Hair follicle dermal papilla cell (primary cell): ENCODE measurements around the gene MT2A. TPM values are rescaled to one million over a fixed set of nuclear protein-coding genes. Genes with fewer than 3 reads are reported as not detected.

Source experiments
- total RNA-seq: library from RNA; depleted of rRNA; stranded (reverse); fragments of >200 nt; gene quantifications from 2 replicates; pipeline ENCODE4 v1.2.3, GENCODE V29; 2012

Gene MT2A
- 5.6 and 7.5 TPM in 2 replicates for total RNA-seq

DNA sequence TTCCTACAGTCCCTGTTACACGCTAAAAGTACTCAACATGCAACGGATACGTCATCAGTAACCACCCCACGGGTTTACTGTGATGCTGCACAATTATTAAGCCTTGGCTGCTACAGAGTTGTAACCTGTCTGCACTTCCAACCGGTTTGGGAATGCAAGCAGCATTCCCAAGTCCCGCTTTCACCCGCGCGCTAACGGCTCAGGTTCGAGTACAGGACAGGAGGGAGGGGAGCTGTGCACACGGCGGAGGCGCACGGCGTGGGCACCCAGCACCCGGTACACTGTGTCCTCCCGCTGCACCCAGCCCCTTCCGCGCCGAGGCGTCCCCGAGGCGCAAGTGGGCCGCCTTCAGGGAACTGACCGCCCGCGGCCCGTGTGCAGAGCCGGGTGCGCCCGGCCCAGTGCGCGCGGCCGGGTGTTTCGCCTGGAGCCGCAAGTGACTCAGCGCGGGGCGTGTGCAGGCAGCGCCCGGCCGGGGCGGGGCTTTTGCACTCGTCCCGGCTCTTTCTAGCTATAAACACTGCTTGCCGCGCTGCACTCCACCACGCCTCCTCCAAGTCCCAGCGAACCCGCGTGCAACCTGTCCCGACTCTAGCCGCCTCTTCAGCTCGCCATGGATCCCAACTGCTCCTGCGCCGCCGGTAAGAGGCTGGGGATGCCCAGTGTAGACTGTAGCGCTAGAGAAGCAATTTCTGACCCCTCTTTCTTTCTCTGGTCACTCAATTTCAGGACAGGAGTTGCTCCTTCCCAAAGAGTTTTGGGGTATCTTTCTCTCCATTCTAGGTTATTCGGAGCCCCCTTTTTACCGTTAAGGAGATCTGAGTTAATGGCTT lies at the start of gene MT2A:
MT2A (plus strand) TSS at position 542 of the 833 bp plus-strand sequence; CDS start at position 614, 72 bp downstream.

DNA sequence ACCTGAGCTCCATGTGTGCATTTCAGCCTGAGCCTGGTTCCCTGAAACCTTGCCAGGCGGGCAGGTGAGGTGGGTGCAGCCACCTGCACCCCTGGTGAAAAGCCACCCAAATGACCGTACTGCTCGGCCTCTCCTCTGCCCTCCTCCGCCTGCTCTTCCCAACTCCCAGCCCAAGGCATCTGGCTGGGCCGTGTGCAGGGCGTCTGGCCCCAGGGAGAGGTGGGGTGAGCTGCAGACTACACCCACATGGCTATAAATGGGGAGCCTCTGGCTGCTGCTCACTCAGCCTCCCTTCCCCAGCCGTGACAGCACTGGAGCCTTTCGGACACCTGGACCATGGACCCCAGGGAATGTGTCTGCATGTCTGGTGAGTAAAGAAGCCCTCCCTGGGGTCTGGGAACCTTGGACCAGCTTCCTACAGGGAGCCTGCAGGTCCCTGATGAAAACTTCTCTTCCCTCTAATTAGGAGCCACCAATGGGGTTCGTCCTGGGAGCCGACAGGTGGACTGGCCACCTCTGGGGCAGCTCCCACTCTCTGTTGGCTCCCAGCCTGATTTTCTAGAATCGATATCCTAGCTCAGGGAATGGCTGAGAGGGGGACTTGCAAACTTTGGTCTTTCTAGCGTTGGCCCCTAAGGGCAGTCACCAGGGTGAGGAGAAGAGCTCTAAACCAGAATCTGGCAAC lies 43.4 kb upstream of the MT2A start, which contains the start of gene MT4:
MT4 (plus strand) TSS at position 281 of the 685 bp plus-strand sequence; CDS start at position 337, 56 bp downstream.

DNA sequence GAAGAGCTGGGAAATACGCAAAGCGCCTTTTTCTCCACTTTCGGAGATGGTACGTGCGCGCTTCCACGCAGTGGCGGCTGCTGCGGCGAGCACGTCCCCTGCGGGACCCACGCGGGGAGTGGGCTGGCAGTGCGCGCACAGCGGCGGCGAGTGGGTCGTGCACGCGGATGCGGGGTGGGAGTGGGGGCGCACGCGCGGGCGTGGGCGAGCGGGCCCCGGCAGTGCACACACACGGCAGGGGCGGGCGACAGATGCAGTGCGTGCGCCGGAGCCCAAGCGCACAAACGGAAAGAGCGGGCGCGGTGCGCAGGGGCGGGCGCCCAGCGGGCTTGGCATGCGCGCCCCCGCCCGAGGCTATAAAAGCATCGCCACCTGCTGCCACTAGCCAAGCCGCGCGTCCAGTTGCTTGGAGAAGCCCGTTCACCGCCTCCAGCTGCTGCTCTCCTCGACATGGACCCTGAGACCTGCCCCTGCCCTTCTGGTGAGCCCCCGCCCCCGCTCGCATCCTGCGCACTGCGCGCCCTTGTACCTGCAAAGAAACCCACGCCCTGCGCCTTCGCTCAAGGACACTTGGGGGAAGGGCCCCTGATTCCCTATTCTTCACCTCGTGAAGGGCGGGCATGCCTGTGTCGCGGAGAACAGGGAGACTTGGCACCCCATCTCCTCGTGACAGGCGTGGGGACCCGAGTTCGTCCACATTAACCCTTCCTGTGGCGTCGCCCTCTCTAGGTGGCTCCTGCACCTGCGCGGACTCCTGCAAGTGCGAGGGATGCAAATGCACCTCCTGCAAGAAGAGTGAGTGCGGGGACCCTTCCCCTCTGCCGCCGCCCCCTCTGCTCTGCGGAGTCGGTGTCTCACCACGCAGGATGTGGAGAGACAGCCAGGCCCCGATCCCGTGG lies 19.0 kb upstream of the MT2A start, which contains the start of gene MT3:
MT3 (plus strand) TSS at position 388 of the 899 bp plus-strand sequence; CDS start at position 451, 63 bp downstream.

DNA sequence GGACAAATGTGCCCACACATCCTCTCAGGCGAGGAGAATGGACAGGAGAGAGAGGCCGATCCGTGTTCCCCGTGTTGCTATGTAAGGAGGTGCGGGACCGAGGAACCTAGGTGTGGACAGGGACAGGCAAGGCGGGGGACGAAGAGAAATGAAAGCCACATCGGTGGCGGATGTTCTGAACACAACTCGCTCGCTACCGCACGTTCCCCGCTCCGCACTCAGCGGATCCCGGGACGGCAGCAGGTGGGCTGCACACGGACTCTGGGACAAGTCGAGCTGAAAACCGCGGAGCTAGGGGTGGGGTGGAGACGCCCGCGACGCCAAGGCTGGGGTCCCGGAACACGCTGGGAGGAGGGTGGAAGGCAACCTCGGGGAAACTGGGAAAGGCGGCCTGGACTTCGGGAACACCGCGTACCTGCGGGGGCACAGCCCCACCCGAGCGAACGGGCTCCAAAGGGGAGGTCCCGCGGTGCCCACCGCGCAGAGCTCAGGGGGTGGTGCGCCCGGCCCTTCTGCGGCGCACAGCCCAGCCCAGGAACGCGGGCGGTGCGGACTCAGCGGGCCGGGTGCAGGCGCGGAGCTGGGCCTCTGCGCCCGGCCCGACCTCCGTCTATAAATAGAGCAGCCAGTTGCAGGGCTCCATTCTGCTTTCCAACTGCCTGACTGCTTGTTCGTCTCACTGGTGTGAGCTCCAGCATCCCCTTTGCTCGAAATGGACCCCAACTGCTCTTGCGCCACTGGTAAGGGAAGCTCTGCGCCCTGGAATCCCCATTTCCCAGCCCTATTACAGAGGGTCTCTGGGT lies 17.0 kb downstream of the MT2A start, which contains the start of gene MT1E:
MT1E (plus strand) TSS at position 642 of the 803 bp plus-strand sequence; CDS start at position 713, 71 bp downstream.

GRCh38 chr16:56632156-56632847 lies 23.9 kb downstream of the MT2A start, which contains the start of gene MT1M:
Gene MT1M, plus strand, starts transcription at chr16:56632659. Its CDS starts 73 bp downstream, at chr16:56632732.

GRCh38 chr16:56637814-56638750 lies 29.7 kb downstream of the MT2A start, which contains the start of gene MT1A:
Gene MT1A, plus strand, starts transcription at chr16:56638666. Its CDS starts 73 bp downstream, at chr16:56638739.

DNA sequence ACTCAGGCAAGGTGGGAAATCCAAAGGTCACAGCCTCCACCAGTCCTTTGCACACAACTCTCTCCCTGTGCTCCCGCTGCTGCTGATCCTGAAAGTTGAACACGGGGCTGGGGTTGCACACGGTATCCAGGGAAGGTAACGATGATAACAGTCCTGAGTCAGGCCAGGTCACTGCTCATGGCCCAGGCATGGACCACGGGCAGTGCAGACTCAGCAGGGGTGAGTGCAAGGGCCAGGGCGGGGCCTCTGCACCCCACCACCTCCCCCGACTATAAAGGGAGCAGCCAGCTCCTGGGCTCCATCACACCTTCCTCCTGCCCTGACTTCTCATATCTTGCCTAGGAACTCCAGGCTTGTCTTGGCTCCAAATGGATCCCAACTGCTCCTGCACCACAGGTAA lies 43.2 kb downstream of the MT2A start, which contains the start of gene MT1B:
MT1B (plus strand) TSS at position 301 of the 400 bp plus-strand sequence; CDS start at position 369, 68 bp downstream.

GRCh38 chr16:56657555-56658326 lies 49.4 kb downstream of the MT2A start, which contains the start of gene MT1F:
Gene MT1F, plus strand, starts transcription at chr16:56657959. Its CDS starts 100 bp downstream, at chr16:56658059.

Other genes with a start within 250 kb of the MT2A start
- 240 and 294 TPM in 2 replicates for gene AMFR, start 183.0 kb upstream of the MT2A start, total RNA-seq
- gene NUDT21, start 157.3 kb upstream of the MT2A start, total RNA-seq, result 58.4 and 60.5 TPM in 2 replicates
- gene OGFOD1, start 157.0 kb upstream of the MT2A start, total RNA-seq, result 81.3 and 121 TPM in 2 replicates
- gene BBS2, start 88.6 kb upstream of the MT2A start, total RNA-seq, result 60.7 and 61.8 TPM in 2 replicates
- not detected in 2 replicates for gene MT4, start 43.5 kb upstream of the MT2A start, total RNA-seq
- not detected in 2 replicates for gene MT3, start 19.1 kb upstream of the MT2A start, total RNA-seq
- 16.6 and 18.0 TPM in 2 replicates for gene MT1E, start 17.2 kb downstream of the MT2A start, total RNA-seq
- 0.81 and 1.6 TPM in 2 replicates for gene MT1M, start 24.1 kb downstream of the MT2A start, total RNA-seq
- not detected in 2 replicates for gene MT1A, start 30.1 kb downstream of the MT2A start, total RNA-seq
- gene MT1B, start 43.3 kb downstream of the MT2A start, total RNA-seq, result not detected in 2 replicates
- 0.16 TPM in 1 of 2 replicates, not detected in the other for gene MT1F, start 49.4 kb downstream of the MT2A start, total RNA-seq
- not detected in 2 replicates for gene MT1G, start 59.5 kb downstream of the MT2A start, total RNA-seq
- not detected in 2 replicates for gene MT1H, start 61.2 kb downstream of the MT2A start, total RNA-seq
- gene MT1X, start 73.9 kb downstream of the MT2A start, total RNA-seq, result 13.1 and 13.8 TPM in 2 replicates
- 40.7 and 44.6 TPM in 2 replicates for gene NUP93, start 121.5 kb downstream of the MT2A start, total RNA-seq